GM12872 (cell line): Measurements from ENCODE around the gene FLVCR2.

Experiments
- TF ChIP-seq, protein P1 (sequence below): IDR thresholded peaks from 3 replicates; pipeline ENCODE4 v1.5.1; 2011; ENCODE audit warnings: low read depth, mild to moderate bottlenecking, low read length, moderate library complexity; ENCODE audit not compliant: insufficient read depth

Gene FLVCR2

DNA sequence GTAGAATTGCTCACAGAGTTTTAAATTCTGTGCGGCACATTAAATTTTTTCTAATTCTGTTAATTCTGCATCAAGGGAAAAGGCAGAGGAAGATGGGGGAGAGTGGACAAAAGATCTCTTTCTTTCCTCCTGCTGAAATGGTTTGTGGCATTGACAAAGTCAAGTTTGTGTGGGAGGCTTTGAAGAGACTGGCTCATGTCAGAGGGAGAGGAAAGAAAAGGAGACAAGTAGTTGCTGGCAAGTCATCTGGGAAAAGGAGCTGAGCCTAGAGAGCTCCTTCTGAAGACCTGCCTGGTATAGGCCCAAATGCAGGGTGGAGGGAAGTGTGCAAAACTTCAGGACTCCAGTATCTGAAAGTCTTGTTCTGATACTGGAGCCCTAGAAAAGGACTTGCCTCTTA is 119.0 kb downstream of the FLVCR2 start:
- TF ChIP-seq, protein P1, sequence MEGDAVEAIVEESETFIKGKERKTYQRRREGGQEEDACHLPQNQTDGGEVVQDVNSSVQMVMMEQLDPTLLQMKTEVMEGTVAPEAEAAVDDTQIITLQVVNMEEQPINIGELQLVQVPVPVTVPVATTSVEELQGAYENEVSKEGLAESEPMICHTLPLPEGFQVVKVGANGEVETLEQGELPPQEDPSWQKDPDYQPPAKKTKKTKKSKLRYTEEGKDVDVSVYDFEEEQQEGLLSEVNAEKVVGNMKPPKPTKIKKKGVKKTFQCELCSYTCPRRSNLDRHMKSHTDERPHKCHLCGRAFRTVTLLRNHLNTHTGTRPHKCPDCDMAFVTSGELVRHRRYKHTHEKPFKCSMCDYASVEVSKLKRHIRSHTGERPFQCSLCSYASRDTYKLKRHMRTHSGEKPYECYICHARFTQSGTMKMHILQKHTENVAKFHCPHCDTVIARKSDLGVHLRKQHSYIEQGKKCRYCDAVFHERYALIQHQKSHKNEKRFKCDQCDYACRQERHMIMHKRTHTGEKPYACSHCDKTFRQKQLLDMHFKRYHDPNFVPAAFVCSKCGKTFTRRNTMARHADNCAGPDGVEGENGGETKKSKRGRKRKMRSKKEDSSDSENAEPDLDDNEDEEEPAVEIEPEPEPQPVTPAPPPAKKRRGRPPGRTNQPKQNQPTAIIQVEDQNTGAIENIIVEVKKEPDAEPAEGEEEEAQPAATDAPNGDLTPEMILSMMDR = no peak
